Stomach (tissue), 4 donors: ENCODE measurements around the gene PPP1CA.

ENCODE experiments used
- CTCF ChIP-seq, 7 experiments: fragments of 450-650 bp in 4 of 7; fragments of 200-600 bp in 3 of 7; sonication (generic) in 3 of 7; IDR thresholded peaks; one replicate each; pipeline ENCODE4 v1.5.1; 2016 to 2019; ENCODE audit warnings: antibody characterized with exemption in 7 of 7, control low read depth in 2 of 7, mild to moderate bottlenecking in 1 of 7
- EP300 ChIP-seq: sonication (generic); formaldehyde crosslinking; IDR thresholded peaks from one replicate; pipeline ENCODE4 v1.6.1; 2017; ENCODE audit warnings: antibody characterized with exemption
- POLR2A ChIP-seq, 4 donors: fragments of 450-650 bp; IDR thresholded peaks; one replicate each; pipeline ENCODE4 v1.6.1; 2016; ENCODE audit warnings: antibody characterized with exemption in 4 of 4, control low read depth in 2 of 4, mild to moderate bottlenecking in 1 of 4, moderate library complexity in 1 of 4
- POLR2AphosphoS5 ChIP-seq, 3 donors: sonication (generic); formaldehyde crosslinking; IDR thresholded peaks; one replicate each; pipeline ENCODE4 v1.6.1; 2016; ENCODE audit warnings: antibody characterized with exemption in 3 of 3

GRCh38 chr11:67440229-67441097 lies 38.8 kb upstream of the PPP1CA start:
- TF ChIP-seq POLR2AphosphoS5 (IDR thresholded peaks at IDR 0.05) (no peak), CTCF (IDR thresholded peaks at IDR 0.05) (no peak), POLR2A (IDR thresholded peaks at IDR 0.05) (no peak), EP300 (no peak)
